Liver (tissue), 9 donors: ENCODE measurements around the gene MRPS11. TPM values are rescaled to one million over a fixed set of nuclear protein-coding genes. Genes with fewer than 3 reads are reported as not detected.

Experiments used
- DNase-seq: peaks from one replicate; pipeline ENCODE4 v3.0.0-alpha.2; 2017; ENCODE audit warnings: low spot score
- H3K27ac ChIP-seq, 2 donors: one replicate each; pipeline ENCODE4 v1.7.0; 2013; ENCODE audit warnings: inconsistent platforms in 2 of 2, low read length in 2 of 2, control low read depth in 1 of 2, low read depth in 1 of 2, mild to moderate bottlenecking in 1 of 2
- H3K27me3 ChIP-seq, 4 donors: one replicate each; pipeline versions ENCODE4 v1.6.1 to v1.7.0; 2013; ENCODE audit warnings: low read length in 3 of 4, inconsistent platforms in 1 of 4, mild to moderate bottlenecking in 1 of 4, moderate library complexity in 1 of 4; ENCODE audit not compliant: control insufficient read depth in 4 of 4, insufficient read depth in 4 of 4
- H3K36me3 ChIP-seq, 4 donors: one replicate each; pipeline versions ENCODE4 v1.6.1 to v1.7.0; 2013; ENCODE audit warnings: low read length in 3 of 4, mild to moderate bottlenecking in 3 of 4, low read depth in 1 of 4, moderate library complexity in 1 of 4; ENCODE audit not compliant: control insufficient read depth in 4 of 4, insufficient read depth in 3 of 4
- H3K4me1 ChIP-seq, 4 donors: one replicate each; pipeline versions ENCODE4 v1.6.1 to v1.7.0; 2013; ENCODE audit warnings: low read length in 3 of 4, mild to moderate bottlenecking in 3 of 4, moderate library complexity in 1 of 4; ENCODE audit not compliant: control insufficient read depth in 4 of 4, insufficient read depth in 4 of 4
- H3K4me3 ChIP-seq, 3 donors: one replicate each; pipeline versions ENCODE4 v1.6.1 to v1.7.0; 2013; ENCODE audit warnings: low read length in 3 of 3, control low read depth in 1 of 3, low read depth in 1 of 3, mild to moderate bottlenecking in 1 of 3
- H3K9ac ChIP-seq, 2 donors: one replicate each; pipeline ENCODE4 v1.7.0; 2013; ENCODE audit warnings: low read length in 2 of 2, mild to moderate bottlenecking in 2 of 2, moderate library complexity in 2 of 2, control low read depth in 1 of 2, low read depth in 1 of 2
- H3K9me3 ChIP-seq, 4 donors: one replicate each; pipeline versions ENCODE4 v1.6.1 to v1.7.0; 2013; ENCODE audit warnings: low read length in 3 of 4; ENCODE audit not compliant: control insufficient read depth in 4 of 4
- CTCF ChIP-seq: fragments of 150-350 bp; IDR thresholded peaks from 2 replicates; pipeline ENCODE4 v1.5.1; 2017; ENCODE audit warnings: improper control_type of control experiment, low read depth, low read length; ENCODE audit not compliant: missing input control
- EGR1 ChIP-seq, 2 donors: IDR thresholded peaks; 2 replicates each; pipeline ENCODE4 v1.6.1; 2016 to 2018; ENCODE audit warnings: antibody characterized with exemption in 2 of 2, low read depth in 2 of 2
- FOXA2 ChIP-seq: IDR thresholded peaks from 2 replicates; pipeline ENCODE4 v1.6.1; 2016; ENCODE audit warnings: antibody characterized with exemption
- GABPA ChIP-seq, 2 donors: IDR thresholded peaks in 1 of 2; conservative IDR thresholded peaks in 1 of 2; 2 replicates each; pipeline ENCODE4 v1.6.1; 2016; ENCODE audit warnings: antibody characterized with exemption in 2 of 2, mild to moderate bottlenecking in 1 of 2, moderate library complexity in 1 of 2
- HNF4A ChIP-seq, 2 donors: conservative IDR thresholded peaks; 2 replicates each; pipeline ENCODE4 v1.6.1; 2016; ENCODE audit warnings: antibody characterized with exemption in 2 of 2, mild to moderate bottlenecking in 2 of 2
- HNF4G ChIP-seq: IDR thresholded peaks from 2 replicates; pipeline ENCODE4 v1.6.1; 2016; ENCODE audit warnings: antibody characterized with exemption
- NR2F2 ChIP-seq: IDR thresholded peaks from 2 replicates; pipeline ENCODE4 v1.6.1; 2016; ENCODE audit warnings: antibody characterized with exemption
- REST ChIP-seq: IDR thresholded peaks from 2 replicates; pipeline ENCODE4 v1.6.1; 2016; ENCODE audit warnings: antibody characterized with exemption, mild to moderate bottlenecking
- RXRA ChIP-seq, 2 donors: IDR thresholded peaks; 2 replicates each; pipeline ENCODE4 v1.6.1; 2017 to 2018; ENCODE audit warnings: antibody characterized with exemption in 2 of 2, mild to moderate bottlenecking in 1 of 2
- SP1 ChIP-seq: IDR thresholded peaks from 2 replicates; pipeline ENCODE4 v1.6.1; 2018; ENCODE audit warnings: antibody characterized with exemption, mild to moderate bottlenecking
- TAF1 ChIP-seq: conservative IDR thresholded peaks from 2 replicates; pipeline ENCODE4 v1.6.1; 2016; ENCODE audit warnings: antibody characterized with exemption, mild to moderate bottlenecking
- YY1 ChIP-seq: IDR thresholded peaks from 2 replicates; pipeline ENCODE4 v1.6.1; 2016; ENCODE audit warnings: antibody characterized with exemption, mild to moderate bottlenecking
- WGBS: extraction: QIAGEN DNeasy Blood & Tissue Kit; methylation state at CpG from one replicate; pipeline ENCODE4 v1.1.7; 2013; 5-methylcytosine and 5-hydroxymethylcytosine counted together
- polyA plus RNA-seq, 2 donors: library from polyadenylated mRNA; stranded (reverse) in 1 of 2; unstranded in 1 of 2; fragments of 200-250 nt in 1 of 2; fragments of >200 nt in 1 of 2; fragmentation: Nextera tagmentation in 1 of 2; extraction: Ambion mirVana in 1 of 2; gene quantifications; one replicate each; pipeline versions ENCODE4 v1.2.1 to v1.2.3, GENCODE V29; 2013 to 2015
- total RNA-seq, 2 donors: library from RNA; depleted of rRNA; stranded (reverse); fragments of >200 nt; gene quantifications; one replicate each; pipeline ENCODE4 v1.2.3, GENCODE V29; 2014
- TF ChIP-seq, protein P1 (sequence below): IDR thresholded peaks from 2 replicates; pipeline ENCODE4 v1.6.1; 2016; ENCODE audit warnings: antibody characterized with exemption
- TF ChIP-seq, protein P2 (sequence below): IDR thresholded peaks from 2 replicates; pipeline ENCODE4 v1.6.1; 2016; ENCODE audit warnings: antibody characterized with exemption
- donor health status: healthy.
- donor health status: healthy.
- donor health status: healthy.
- donor health status: healthy.
- donor health status: healthy.

MRPS11 gene
- total and polyA plus RNA-seq, 4 donors, result 20.5 to 54.4 (median 32.3) TPM

- H3K27ac ChIP-seq, result no peak overlapping the region
- peaks cover 0 to 24% (median 8%) of the 10 kb centered on the region in 4 donors for H3K36me3 ChIP-seq
- no peaks in the 10 kb centered on the region for H3K9me3 ChIP-seq
- no peak for TF ChIP-seq RXRA (IDR thresholded peaks at IDR 0.05)
- no peak overlapping the region for H3K4me3 ChIP-seq
- no peaks in the 10 kb centered on the region for H3K4me1 ChIP-seq
- DNase-seq, result no peak
- no peaks in the 10 kb centered on the region for H3K27me3 ChIP-seq
- 93% methylated on average over 3 of the region's 3 CpGs for WGBS
- no peak overlapping the region for H3K9ac ChIP-seq
Observed at GRCh38 chr15:88512078-88512477, 44.6 kb downstream of the MRPS11 start.

DNA sequence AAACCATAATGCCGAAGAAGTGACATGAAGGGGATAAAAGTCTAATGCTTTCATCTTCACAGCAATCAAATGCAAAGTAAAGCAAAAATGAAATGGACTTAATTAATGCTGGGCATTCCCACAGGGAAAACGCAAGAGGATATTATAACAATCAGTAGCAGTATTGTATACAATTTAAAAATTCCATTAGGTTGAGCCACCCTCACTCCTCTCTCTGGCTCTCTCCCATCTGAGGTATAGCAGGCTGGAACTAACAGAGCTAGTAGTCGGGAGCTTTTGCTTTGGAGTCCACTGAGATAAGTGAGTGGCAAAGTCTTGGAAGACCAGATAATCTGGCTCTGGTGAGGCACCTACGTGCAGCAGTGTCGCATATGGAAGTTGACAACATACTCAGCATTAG, 45.1 kb downstream of the MRPS11 start:
- no peak for DNase-seq
- WGBS, result 97% methylated on average over 5 of the region's 5 CpGs
- Histone ChIP-seq H3K9me3 (no peaks in the 10 kb centered on the region), H3K4me1 (no peaks in the 10 kb centered on the region), H3K4me3 (no peak overlapping the region), H3K27me3 (no peaks in the 10 kb centered on the region), H3K36me3 (peaks cover 0 to 24% (median 8%) of the 10 kb centered on the region in 4 donors), H3K27ac (no peak overlapping the region), H3K9ac (no peak overlapping the region)
- no peak for TF ChIP-seq CTCF
- no peak for TF ChIP-seq EGR1 (IDR thresholded peaks at IDR 0.05; ENCODE audit: low read depth in 2 of 2)
- no peak for TF ChIP-seq YY1

DNA sequence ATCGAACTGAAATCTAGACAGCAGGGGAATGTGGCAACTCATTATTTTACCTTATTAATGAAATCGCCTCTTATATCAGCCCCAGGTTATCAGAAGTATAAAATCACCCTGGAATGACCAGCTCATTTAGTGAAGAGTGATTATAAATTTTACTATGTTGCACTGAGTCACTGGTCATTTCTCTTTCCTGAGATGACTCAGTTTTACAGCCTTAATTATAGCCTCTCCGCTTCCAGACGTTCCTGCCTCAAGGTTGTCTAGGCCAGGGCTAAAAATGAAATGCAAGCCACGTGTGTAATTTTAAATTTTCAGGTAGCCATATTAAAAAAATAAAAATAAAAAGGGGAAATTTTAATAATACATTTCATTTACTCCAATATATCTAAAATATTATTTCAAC, 45.7 kb downstream of the MRPS11 start:
- Histone ChIP-seq H3K27ac (no peak overlapping the region), H3K36me3 (peaks cover 0 to 24% (median 8%) of the 10 kb centered on the region in 4 donors), H3K4me3 (no peak overlapping the region), H3K9ac (no peak overlapping the region), H3K9me3 (no peaks in the 10 kb centered on the region), H3K4me1 (no peaks in the 10 kb centered on the region), H3K27me3 (no peaks in the 10 kb centered on the region)
- WGBS, result 90% methylated on average over 5 of the region's 5 CpGs
- TF ChIP-seq TAF1 (no peak), FOXA2 (no peak)
- no peak for DNase-seq

GRCh38 chr15:88518903-88519302, 51.4 kb downstream of the MRPS11 start:
- Histone ChIP-seq H3K27me3 (no peaks in the 10 kb centered on the region), H3K4me3 (no peak overlapping the region), H3K9me3 (no peaks in the 10 kb centered on the region), H3K4me1 (no peaks in the 10 kb centered on the region), H3K36me3 (peaks cover 0 to 5% (median 3%) of the 10 kb centered on the region in 4 donors), H3K9ac (no peak overlapping the region), H3K27ac (no peak overlapping the region)
- WGBS, result 96% methylated on average over 3 of the region's 3 CpGs
- DNase-seq, result no peak
- TF ChIP-seq REST (no peak), HNF4G (no peak), NR2F2 (no peak), SP1 (no peak), GABPA (IDR thresholded peaks at IDR 0.05 in 1 of 2, conservative IDR thresholded peaks at IDR 0.05 in 1 of 2) (no peak), HNF4A (conservative IDR thresholded peaks at IDR 0.05) (no peak), YY1 (no peak), RXRA (IDR thresholded peaks at IDR 0.05) (no peak), CTCF (no peak)
- TF ChIP-seq, protein P1, sequence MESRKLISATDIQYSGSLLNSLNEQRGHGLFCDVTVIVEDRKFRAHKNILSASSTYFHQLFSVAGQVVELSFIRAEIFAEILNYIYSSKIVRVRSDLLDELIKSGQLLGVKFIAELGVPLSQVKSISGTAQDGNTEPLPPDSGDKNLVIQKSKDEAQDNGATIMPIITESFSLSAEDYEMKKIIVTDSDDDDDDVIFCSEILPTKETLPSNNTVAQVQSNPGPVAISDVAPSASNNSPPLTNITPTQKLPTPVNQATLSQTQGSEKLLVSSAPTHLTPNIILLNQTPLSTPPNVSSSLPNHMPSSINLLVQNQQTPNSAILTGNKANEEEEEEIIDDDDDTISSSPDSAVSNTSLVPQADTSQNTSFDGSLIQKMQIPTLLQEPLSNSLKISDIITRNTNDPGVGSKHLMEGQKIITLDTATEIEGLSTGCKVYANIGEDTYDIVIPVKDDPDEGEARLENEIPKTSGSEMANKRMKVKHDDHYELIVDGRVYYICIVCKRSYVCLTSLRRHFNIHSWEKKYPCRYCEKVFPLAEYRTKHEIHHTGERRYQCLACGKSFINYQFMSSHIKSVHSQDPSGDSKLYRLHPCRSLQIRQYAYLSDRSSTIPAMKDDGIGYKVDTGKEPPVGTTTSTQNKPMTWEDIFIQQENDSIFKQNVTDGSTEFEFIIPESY, result no peak
- TF ChIP-seq, protein P2, sequence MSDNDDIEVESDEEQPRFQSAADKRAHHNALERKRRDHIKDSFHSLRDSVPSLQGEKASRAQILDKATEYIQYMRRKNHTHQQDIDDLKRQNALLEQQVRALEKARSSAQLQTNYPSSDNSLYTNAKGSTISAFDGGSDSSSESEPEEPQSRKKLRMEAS, result no peak
